Globus pallidus (tissue), 1 donor: ENCODE results near the gene CNOT4.
"Not testable (repeated sequence)": the region's sequence is repeated elsewhere in the genome, so short reads cannot be mapped to it uniquely, and the experiment has no call there.

Experiments
- DNase-seq: peaks from one replicate; pipeline ENCODE4 v3.0.0-alpha.2; 2015; ENCODE audit warnings: low spot score

The CNOT4 gene

GRCh38 chr7:135364206-135364605, 145.7 kb downstream of the CNOT4 start:
- no peak for DNase-seq

DNA sequence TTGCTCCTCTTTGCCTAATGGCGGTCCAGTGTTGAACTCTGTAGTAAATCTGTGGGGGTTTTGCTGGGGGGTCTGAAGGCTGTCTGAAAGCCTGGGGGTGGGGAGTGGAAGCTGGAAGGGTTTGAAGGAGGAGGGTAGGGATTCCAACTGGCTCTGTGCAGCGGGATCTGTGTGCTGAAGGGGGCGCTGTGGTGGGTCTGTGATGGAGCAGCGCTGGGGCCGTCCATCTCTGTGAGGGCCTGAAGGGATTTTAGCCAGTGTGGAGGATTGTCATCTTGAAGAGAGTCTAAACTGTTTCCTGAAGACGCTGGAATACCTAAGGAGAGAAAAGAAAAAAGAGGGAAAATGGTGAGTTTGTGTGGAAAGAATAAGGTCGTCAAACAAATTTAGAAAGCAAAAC, 147.0 kb downstream of the CNOT4 start:
- no peak for DNase-seq

GRCh38 chr7:135361788-135362187, 148.1 kb downstream of the CNOT4 start:
- no peak for DNase-seq

GRCh38 chr7:135359615-135360014, 150.3 kb downstream of the CNOT4 start:
- DNase-seq: no peak

DNA sequence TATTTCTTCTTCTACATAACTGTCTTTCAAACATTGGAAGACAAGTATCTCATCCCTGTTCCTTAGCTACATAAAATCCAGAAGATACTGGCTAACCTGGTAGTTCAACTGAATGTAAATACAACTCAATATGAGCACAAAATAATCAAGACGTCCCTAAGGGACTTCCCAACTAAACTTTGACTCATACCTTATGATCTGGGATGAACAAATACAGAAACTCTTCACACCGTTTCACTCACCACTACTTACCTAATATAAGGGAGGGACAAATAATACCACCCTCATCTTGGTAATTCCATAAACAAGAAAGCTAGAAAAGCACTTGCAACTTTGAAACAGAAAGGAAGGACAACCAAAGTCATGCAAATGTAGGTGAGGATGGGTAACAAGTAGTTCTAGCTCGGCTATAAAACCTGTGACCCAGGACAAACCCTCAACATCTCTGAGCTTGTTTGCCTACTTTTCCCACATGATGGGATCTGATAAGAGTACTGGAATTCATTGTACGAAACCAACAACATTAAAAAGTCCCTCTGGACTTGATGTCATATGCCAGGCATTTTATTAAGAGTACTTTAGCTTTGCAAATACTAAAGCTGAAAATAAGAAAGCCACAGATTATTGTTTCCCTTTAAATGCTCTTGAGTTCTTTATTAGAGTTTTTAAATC, 154.4 kb downstream of the CNOT4 start:
- no peak for DNase-seq

GRCh38 chr7:135353832-135354231, 156.1 kb downstream of the CNOT4 start:
- no peak for DNase-seq

DNA sequence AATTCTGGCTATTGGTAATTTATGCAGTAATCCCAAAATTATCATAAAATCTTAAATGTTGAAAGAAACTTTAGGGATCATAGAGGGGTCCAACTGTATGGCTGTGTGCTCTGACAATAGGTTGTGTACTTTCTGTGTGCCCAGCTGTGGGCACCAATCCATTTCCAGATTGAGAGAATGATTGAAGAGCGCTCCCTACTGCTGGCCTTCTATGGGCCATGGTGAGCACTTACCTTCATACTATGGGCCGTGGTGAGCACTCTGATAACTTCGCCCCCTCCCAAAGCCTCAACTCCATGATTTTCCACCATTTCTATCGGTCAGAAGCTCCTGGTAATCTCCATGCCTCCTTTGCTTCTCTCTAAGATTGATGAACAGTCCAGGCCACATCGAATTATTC, 157.6 kb downstream of the CNOT4 start:
- DNase-seq: no peak

- not testable (repeated sequence) for DNase-seq
These were observed 158.8 kb downstream of the CNOT4 start for GRCh38 chr7:135351070-135351469.

GRCh38 chr7:135349746-135350145, 160.2 kb downstream of the CNOT4 start:
- no peak for DNase-seq

DNA sequence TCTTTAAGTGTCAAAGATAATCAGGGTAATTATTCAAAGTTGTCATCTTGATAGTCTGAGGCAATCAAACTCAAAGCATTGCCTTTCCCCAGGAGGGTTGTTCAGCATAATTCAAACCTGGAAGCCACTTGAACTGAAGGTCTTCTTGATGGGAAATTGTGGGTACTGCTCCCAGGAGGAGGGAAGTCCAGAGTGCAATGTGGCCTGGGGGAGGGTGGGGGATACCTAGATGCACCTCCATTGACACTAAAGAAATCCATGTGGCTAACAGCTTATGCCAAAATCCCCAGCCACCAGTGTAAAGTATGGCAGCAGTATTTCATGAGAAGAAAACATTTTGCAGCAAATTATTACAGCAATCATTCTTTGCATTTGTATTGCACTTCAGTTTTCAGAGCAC, 161.4 kb downstream of the CNOT4 start:
- no peak for DNase-seq

DNA sequence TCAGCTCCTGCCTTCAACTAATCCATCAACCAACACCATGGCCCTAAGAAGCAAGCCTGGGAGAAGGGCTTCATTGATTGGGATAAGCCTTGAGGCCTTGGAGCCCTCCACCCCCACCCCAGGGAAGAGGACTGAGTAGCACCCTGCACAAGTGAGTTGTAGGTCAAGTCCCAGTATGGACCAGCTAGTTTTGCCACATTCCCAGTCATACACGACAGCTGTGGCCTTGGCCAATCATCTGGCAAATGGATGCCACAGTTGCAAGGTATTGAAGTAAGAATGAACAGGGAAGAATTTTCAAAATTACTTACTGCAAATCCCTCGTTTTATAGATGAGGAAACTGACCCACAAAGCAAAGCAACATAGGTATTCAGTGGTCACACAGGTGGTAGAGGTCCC, 166.5 kb downstream of the CNOT4 start:
- no peak for DNase-seq

- peak; percentile 52 for DNase-seq
These were observed 167.0 kb downstream of the CNOT4 start for GRCh38 chr7:135342887-135343286.

DNA sequence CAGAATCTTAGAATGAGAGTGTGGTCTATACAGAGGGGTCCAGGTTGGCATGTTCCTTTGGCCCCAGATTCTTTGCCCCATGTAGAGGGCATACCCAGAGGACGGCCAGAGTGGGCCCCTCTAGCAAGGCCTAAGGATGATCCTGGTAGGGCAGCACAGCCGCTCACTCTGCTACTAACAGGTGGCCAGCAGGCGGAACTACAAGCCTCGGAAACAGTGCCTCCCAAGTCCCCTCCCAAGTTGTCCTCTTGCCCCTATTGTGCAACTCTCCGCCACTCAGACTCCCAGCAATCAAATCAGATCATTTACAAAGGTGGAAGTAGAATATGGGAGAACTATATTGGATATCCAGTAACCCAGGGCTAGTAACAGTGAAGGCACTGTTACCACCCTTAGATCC, 168.9 kb downstream of the CNOT4 start:
- no peak for DNase-seq

DNA sequence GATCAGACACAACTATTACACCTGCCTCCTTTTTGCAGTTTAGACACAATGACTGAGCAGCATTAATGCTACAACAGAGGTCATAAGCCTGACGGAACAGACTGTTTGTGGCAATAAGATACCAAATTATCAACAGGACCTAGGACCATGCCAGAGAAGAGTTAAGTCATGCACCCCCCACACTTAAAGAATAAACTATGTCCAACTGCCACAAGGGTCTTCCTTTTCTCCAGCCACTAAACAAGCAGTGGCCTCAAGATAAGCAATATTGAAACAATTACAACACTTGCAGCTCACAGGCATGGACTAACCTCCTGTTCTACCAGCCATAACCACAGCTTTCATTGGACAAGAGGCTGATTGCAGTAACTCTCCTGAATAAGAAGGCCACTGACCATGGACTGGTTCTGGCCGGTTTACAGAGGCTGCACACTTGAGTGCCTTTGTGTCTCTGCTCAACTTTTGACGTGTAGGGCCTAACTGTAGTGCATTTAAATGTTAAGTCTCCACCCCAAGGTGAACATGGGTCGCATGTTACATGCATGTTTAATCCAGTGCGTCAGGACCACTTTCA, 171.8 kb downstream of the CNOT4 start:
- no peak for DNase-seq

DNA sequence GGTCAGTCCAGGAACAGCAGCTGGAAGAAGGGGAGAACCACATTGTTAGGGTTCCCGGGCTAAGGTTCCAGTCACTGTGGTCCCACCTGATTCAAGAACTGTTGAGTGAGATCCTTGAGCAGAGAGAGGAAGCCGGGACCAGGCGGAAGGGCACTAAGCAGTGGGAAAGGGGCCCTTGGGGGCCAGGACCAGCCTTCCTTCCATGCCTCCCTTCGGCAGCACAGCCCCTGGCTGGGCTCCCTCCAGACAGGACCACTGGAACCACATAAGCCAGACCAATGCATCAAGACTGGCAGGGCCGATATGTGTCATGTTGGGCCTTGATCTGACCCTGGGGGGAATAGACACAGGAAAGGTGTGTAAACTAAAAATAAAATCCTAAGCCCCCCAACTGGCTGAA, 172.4 kb downstream of the CNOT4 start:
- DNase-seq: no peak

DNA sequence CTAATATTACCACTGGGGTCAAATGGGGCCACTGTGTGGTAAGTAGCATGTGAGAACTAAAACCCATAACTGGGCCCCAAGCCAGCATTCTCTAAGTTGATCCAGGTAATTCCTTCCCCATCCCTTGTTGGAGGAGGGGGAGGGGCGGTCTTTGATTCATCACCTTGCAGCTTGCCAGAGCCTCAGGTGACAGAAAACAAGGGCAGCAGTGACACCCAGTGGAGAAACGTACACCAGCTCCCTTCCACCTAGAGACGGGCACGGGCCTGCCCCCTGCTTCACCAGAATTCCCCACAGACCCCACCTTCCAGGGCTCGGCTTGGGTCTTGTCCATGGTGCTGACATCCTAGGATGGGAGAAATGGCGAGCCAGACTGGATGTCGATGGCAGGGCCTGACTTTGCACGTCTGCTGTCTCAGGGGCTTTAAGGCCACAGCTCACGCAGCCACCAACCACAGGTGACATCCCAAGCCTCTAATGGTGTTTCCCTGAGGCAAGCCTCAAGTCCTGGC, 174.2 kb downstream of the CNOT4 start:
- DNase-seq: no peak

- no peak for DNase-seq
These were observed 174.9 kb downstream of the CNOT4 start for GRCh38 chr7:135334830-135335543.

GRCh38 chr7:135333946-135334345, 176.0 kb downstream of the CNOT4 start:
- no peak for DNase-seq

GRCh38 chr7:135333200-135333599, 176.7 kb downstream of the CNOT4 start:
- DNase-seq: no peak

DNA sequence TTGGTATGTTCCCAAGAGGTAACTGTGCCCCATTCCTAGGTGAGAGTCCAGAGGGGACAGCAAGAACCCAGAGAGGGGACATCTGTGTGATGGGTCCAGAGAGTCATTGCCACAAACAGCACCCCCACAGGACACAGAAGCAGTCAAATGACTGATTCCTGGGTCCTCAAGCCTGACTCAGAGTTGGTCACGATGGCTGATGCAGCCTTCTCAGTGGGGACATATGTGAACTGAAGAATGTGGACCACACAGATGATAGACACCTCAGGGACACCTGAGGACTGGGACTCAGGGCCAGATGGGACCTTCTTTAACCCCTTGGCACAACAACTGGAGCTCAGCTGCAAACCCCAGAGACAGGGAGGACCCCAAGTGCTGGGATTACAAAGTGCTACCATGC, 179.8 kb downstream of the CNOT4 start:
- no peak for DNase-seq

DNA sequence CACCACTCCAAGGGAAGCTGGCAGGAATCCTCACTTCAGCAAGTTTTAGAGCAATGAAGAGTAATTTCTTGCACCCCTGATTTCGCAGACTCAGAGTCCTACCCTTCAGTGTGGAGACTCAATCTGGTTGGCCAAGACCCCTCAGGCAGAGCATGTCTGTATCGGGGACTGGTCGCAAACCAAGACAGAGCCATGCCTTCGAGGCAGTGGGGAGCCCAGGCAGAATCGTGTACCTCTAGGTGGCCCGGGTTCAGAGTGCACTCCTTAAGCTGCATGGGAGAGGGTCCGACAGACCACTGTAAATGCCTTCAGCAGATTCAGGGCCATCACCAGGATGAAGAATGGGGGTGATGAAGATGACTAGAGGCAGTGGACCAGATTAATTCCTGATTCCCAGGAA, 181.4 kb downstream of the CNOT4 start:
- no peak for DNase-seq

- DNase-seq: no peak
These were observed 181.8 kb downstream of the CNOT4 start for GRCh38 chr7:135328053-135328452.

DNA sequence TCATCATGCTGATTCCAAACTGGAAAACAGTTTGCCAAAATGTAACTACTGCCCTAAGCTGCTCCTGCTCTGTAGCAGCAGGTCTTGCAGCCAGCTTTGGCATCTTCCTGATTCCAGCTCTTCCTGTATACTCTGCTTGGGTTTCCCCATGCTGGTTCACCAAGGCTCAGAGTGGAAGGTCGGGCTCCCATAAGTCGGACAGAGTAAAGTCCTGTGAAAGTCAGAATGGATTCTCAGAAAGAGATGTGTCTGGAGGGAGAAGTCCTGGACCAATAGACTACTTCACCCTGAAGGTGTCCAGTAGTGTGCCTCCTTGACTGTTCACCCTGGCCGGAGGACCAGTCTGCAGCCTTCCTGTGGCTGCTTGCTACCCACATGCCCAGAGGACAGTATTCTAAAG, 182.4 kb downstream of the CNOT4 start:
- DNase-seq: no peak
